ENCODE data around the gene RBBP7. TPM values are rescaled to one million over a fixed set of nuclear protein-coding genes. Genes with fewer than 3 reads are reported as not detected.
"Not testable (repeated sequence)": the region's sequence is repeated elsewhere in the genome, so short reads cannot be mapped to it uniquely, and the experiment has no call there.

RBBP7 gene
- total and polyA plus RNA-seq, 12 donors = 84.6 to 125 (median 109) TPM

GRCh38 chrX:16862829-16863228, 7.3 kb downstream of the RBBP7 start:
- no peak for ATAC-seq
- peaks cover 0 to 49% (median 0%) of the 10 kb centered on the region in 9 donors for H3K36me3 ChIP-seq
- H3K4me3 ChIP-seq = no peak overlapping the region
- intact Hi-C loops (cut with DNase I) = loop anchor here in 1 of 10 donors (10.0 kb wide), 1 partner anchor 148 kb away; the partner anchor contains the start of genes CTPS2 and SYAP1
- peaks cover 0 to 76% (median 0%) of the 10 kb centered on the region in 7 donors for H3K27me3 ChIP-seq
- peaks cover 0 to 36% (median 9%) of the 10 kb centered on the region in 9 donors for H3K4me1 ChIP-seq
- no peak for DNase-seq
- 67 to 72% methylated on average over 2 of the region's 2 CpGs for WGBS, 2 donors
- no peak for TF ChIP-seq CTCF (IDR thresholded peaks at IDR 0.05)
- H3K27ac ChIP-seq = no peak overlapping the region
- H3K9me3 ChIP-seq = no peaks in the 10 kb centered on the region

DNA sequence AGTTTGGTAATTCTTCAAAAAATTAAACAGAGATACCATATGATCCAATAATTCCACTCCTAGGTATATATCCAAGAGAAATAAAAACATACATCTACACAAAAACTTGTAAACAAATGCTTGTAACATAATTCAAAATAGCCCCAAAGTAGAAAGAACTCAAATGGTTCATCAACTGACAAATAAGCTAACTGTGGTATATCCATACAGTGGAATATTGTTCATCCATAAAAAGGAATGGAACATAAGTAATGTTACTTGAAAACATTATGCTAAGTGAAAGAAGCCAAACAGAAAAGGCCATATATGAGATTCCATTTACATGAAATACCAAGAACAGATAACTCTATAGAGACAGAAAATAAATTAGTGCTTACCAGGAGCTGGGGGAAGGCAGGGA, 13.4 kb downstream of the RBBP7 start:
- H3K27me3 ChIP-seq = peaks cover 0 to 61% (median 0%) of the 10 kb centered on the region in 7 donors
- TF ChIP-seq CTCF (IDR thresholded peaks at IDR 0.05) = no peak
- H3K36me3 ChIP-seq = peaks cover 0 to 89% (median 0%) of the 10 kb centered on the region in 9 donors
- DNase-seq (no peak), ATAC-seq (no peak)
- H3K4me3 ChIP-seq = no peak overlapping the region
- H3K4me1 ChIP-seq = peaks cover 0 to 10% (median 0%) of the 10 kb centered on the region in 9 donors
- H3K9me3 ChIP-seq = no peaks in the 10 kb centered on the region
- intact Hi-C loops (cut with DNase I) = no loop called here
- no peak overlapping the region for H3K27ac ChIP-seq

DNA sequence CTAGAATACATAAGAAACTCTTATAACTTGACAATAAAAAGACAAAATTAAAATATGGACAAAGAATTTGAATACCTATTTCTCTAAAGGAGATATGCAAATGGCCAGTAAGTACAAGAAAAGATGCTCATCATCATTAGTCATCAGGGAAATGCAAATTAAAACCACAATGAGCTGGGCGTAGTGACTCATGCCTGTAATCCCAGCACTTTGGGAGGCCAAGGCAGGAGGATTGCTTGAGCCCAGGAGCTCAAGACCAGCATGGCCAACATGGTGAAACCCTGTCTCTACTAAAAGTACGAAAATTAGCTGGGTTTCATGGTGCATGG, 14.1 kb downstream of the RBBP7 start:
- H3K9me3 ChIP-seq; ATAC-seq; H3K4me3 ChIP-seq; H3K27ac ChIP-seq; DNase-seq; intact Hi-C loops (cut with DNase I): not testable (repeated sequence)
- H3K36me3 ChIP-seq = peaks cover 0 to 89% (median 0%) of the 10 kb centered on the region in 9 donors
- 88 to 92% methylated on average over 2 of the region's 2 CpGs for WGBS, 2 donors
- peaks cover 0 to 10% (median 0%) of the 10 kb centered on the region in 9 donors for H3K4me1 ChIP-seq
- H3K27me3 ChIP-seq = peaks cover 0 to 61% (median 0%) of the 10 kb centered on the region in 7 donors

- WGBS, 2 donors = 97 to 98% methylated on average over 5 of the region's 5 CpGs
- H3K4me1 ChIP-seq = peaks cover 0 to 10% (median 0%) of the 10 kb centered on the region in 9 donors
- H3K27me3 ChIP-seq = peaks cover 0 to 61% (median 0%) of the 10 kb centered on the region in 7 donors
- ATAC-seq (peak in 3 of 8 donors; percentile 53 to 81 (median 73)), DNase-seq (no peak)
- no peak overlapping the region for H3K27ac ChIP-seq
- TF ChIP-seq CTCF (IDR thresholded peaks at IDR 0.05) = no peak
- no peak overlapping the region for H3K4me3 ChIP-seq
- H3K36me3 ChIP-seq = peaks cover 0 to 89% (median 0%) of the 10 kb centered on the region in 9 donors
- intact Hi-C loops (cut with DNase I) = no loop called here
- H3K9me3 ChIP-seq = no peaks in the 10 kb centered on the region
Observed at GRCh38 chrX:16855363-16856075, 14.6 kb downstream of the RBBP7 start.

- no peak for DNase-seq
- no peak for TF ChIP-seq CTCF (IDR thresholded peaks at IDR 0.05)
- Histone ChIP-seq H3K4me3 (no peak overlapping the region), H3K4me1 (peaks cover 0 to 5% (median 0%) of the 10 kb centered on the region in 9 donors), H3K27ac (no peak overlapping the region), H3K27me3 (peaks cover 0 to 75% (median 0%) of the 10 kb centered on the region in 7 donors), H3K9me3 (no peaks in the 10 kb centered on the region), H3K36me3 (peaks cover 0 to 95% (median 0%) of the 10 kb centered on the region in 9 donors)
- WGBS, 2 donors = 89 to 100% methylated on average over 3 of the region's 3 CpGs
- intact Hi-C loops (cut with DNase I) = no loop called here
- ATAC-seq = no peak
Observed at GRCh38 chrX:16853537-16853936, 16.6 kb downstream of the RBBP7 start.

Data from heart right ventricle (tissue), 16 donors.